Measurements from ENCODE around the gene DPP9. TPM values are rescaled to one million over a fixed set of nuclear protein-coding genes. Genes with fewer than 3 reads are reported as not detected.

Gene DPP9
- polyA plus RNA-seq, 2 of the 4 experiments (the other 2 are of a cell fraction), result 10.1 to 53.5 TPM

DNA sequence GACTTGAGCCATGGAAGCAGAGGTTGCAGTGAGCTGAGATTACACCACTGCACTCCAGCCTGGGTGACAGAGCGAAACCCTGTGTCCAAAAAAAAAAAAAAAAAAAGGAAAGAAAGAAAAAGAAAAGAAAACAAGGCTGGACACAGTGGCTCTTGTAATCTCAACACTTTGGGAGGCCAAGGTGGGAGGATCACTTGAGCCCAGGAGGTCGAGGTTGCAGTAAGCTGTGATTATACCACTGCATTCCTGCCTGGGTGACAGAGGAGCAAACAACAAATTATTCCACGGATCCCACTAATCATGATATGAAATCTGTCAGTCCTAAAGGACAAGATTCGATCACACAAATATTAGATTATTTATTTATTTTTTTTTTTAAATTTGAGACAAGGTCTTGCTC is 50.4 kb downstream of the DPP9 start:
- H3K4me2 ChIP-seq, result no peak overlapping the region
- ATAC-seq (no peak), FAIRE-seq (no peak), DNase-seq (ENCODE audit: low read depth in 1 of 2, low spot score in 1 of 2) (no peak)
- H3K4me3 ChIP-seq, result no peak overlapping the region
- ChIA-PET POLR2A (interaction anchor here (0.6 kb wide), 1 partner anchor 41 kb away, joined by 3 read pairs; no protein-coding TSS in a partner anchor), CTCF (interaction anchor here (0.6 to 1.9 kb wide), 3 partner anchors 37 to 72 kb away, joined by 3 to 5 read pairs (median 3); no protein-coding TSS in a partner anchor)
- TF ChIP-seq ZFP36 (IDR thresholded peaks at IDR 0.05; ENCODE audit: borderline replicate concordance, partially characterized antibody) (no peak), KDM5A (IDR thresholded peaks at IDR 0.05) (no peak)
- TF ChIP-seq, protein P1, sequence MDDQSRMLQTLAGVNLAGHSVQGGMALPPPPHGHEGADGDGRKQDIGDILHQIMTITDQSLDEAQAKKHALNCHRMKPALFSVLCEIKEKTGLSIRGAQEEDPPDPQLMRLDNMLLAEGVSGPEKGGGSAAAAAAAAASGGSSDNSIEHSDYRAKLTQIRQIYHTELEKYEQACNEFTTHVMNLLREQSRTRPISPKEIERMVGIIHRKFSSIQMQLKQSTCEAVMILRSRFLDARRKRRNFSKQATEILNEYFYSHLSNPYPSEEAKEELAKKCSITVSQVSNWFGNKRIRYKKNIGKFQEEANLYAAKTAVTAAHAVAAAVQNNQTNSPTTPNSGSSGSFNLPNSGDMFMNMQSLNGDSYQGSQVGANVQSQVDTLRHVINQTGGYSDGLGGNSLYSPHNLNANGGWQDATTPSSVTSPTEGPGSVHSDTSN (IDR thresholded peaks at IDR 0.05), result no peak
- WGBS (ENCODE audit: missing lambda C conversion rate), result 68% methylated on average over 3 of the region's 4 CpGs
- peak overlapping the region in 1 of 2 experiments; percentile 28; a peak in 1 of 6 replicates for H3K27ac ChIP-seq
- H3K4me1 ChIP-seq, result peaks cover 21% of the 10 kb centered on the region
- no peaks in the 10 kb centered on the region for H3K9me3 ChIP-seq

DNA sequence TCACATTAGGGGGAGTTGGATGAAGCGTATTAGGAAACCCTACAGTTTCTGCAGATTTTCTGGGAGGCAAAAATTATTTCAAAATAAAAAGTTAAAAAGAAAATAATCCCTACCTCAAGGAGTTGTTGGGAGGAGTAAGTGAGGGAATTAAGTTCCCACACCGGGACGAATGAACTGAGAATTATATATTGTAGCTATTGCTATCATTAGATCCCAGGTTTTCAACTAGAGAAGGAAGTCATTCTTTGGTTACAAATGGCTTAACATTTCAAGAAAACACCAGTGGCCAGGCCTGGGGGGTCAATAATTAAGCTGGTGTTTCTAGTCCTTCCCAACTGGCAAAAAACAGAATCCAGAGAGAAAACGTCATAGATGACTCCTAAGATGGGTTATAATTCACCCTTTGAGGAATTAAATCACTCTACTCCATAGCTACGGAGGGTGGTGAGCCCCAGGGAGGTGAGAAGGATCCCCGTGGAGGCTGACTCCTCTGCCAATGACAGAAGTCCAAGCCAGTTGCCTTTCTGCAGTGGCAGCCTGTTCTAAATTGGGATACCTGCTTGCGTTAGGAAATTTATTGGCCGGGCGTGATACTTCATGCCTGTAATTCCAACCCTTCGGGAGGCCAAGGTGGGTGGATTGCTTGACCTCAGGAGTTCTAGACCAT is 52.3 kb downstream of the DPP9 start:
- H3K4me3 ChIP-seq, result no peak overlapping the region
- FAIRE-seq, result no peak
- H3K4me1 ChIP-seq, result peaks cover 21% of the 10 kb centered on the region
- ChIA-PET CTCF (interaction anchor here (1.2 kb wide), 1 partner anchor 36 kb away, joined by 3 read pairs; no protein-coding TSS in a partner anchor), POLR2A (no interaction called here)
- ATAC-seq, result no peak; a peak in 1 of 6 replicates
- TF ChIP-seq JUNB (IDR thresholded peaks at IDR 0.05) (no peak), SMC3 (IDR thresholded peaks at IDR 0.05) (no peak), KDM1A (IDR thresholded peaks at IDR 0.05; ENCODE audit: low read depth) (no peak), TFCP2L1 (CRISPR knock-in tag; IDR thresholded peaks at IDR 0.05) (no peak), PHF8 (IDR thresholded peaks at IDR 0.05; ENCODE audit: borderline replicate concordance, low read depth) (no peak), HOXB5 (CRISPR knock-in tag; IDR thresholded peaks at IDR 0.05) (no peak)
- TF ChIP-seq, protein P2, sequence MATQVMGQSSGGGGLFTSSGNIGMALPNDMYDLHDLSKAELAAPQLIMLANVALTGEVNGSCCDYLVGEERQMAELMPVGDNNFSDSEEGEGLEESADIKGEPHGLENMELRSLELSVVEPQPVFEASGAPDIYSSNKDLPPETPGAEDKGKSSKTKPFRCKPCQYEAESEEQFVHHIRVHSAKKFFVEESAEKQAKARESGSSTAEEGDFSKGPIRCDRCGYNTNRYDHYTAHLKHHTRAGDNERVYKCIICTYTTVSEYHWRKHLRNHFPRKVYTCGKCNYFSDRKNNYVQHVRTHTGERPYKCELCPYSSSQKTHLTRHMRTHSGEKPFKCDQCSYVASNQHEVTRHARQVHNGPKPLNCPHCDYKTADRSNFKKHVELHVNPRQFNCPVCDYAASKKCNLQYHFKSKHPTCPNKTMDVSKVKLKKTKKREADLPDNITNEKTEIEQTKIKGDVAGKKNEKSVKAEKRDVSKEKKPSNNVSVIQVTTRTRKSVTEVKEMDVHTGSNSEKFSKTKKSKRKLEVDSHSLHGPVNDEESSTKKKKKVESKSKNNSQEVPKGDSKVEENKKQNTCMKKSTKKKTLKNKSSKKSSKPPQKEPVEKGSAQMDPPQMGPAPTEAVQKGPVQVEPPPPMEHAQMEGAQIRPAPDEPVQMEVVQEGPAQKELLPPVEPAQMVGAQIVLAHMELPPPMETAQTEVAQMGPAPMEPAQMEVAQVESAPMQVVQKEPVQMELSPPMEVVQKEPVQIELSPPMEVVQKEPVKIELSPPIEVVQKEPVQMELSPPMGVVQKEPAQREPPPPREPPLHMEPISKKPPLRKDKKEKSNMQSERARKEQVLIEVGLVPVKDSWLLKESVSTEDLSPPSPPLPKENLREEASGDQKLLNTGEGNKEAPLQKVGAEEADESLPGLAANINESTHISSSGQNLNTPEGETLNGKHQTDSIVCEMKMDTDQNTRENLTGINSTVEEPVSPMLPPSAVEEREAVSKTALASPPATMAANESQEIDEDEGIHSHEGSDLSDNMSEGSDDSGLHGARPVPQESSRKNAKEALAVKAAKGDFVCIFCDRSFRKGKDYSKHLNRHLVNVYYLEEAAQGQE (IDR thresholded peaks at IDR 0.05), result no peak
- no peaks in the 10 kb centered on the region for H3K9me3 ChIP-seq
- WGBS (ENCODE audit: missing lambda C conversion rate), result 19% methylated on average over 10 of the region's 10 CpGs
- H3K27ac ChIP-seq, result peak overlapping the region; percentile 96 to 100
- peak in 1 of 2 experiments; percentile 37 for DNase-seq (ENCODE audit: low read depth in 1 of 2, low spot score in 1 of 2)
- H3K4me2 ChIP-seq, result peak overlapping the region; percentile 64

DNA sequence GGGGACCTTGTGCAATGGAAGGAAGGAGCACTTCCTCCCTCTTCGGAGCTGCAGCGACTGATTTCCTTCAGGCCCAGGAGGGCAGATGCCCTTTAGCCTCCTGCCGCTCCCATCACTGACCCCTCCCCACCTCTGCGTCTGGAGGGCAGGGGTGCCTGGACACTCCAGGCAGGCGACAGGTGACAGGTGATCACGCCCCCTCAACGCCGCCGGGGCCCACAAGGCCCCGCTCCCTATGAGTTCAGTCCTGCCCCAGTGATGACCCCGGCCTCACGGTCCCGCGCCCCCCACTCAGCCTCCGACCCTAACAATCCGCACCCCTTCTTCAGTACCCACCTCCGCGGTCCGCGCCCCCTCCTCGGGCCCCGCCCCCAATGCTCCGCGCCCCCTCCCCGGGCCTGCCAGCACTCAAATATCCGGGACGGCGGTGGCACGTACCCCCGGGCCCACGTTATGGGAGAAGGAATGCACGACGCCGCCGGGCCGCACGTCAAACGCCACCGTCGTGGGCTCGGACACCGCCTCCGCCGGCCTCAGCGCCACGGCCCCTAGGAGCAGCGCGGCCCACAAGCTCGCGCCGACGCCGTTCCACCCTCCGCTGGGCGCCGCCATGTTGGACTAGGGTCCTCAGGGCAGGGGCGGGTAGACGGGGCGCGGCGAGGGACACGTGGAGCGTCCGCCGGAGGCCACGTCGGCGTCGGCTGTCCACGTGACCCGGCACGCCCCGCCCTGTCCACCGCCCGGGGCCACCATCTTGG is 53.7 kb downstream of the DPP9 start, which contains the start of gene MYDGF:
Gene MYDGF, minus strand, starts transcription at position 620 of the 758 bp plus-strand sequence. Its CDS starts 8 bp downstream, at position 612.
- FAIRE-seq (no peak), ATAC-seq (peak; percentile 95 to 96), DNase-seq (ENCODE audit: low read depth in 1 of 2, low spot score in 1 of 2) (peak; percentile 81 to 89)
- H3K9me3 ChIP-seq, result no peaks in the 10 kb centered on the region
- H3K4me2 ChIP-seq, result peak within 1 kb of the TSS; percentile 99
- WGBS (ENCODE audit: missing lambda C conversion rate), result 0% methylated on average over 2 of the region's 75 CpGs
- POLR2A ChIA-PET, result no interaction called here
- peaks cover 21% of the 10 kb centered on the region for H3K4me1 ChIP-seq
- CTCF ChIA-PET, result no interaction called here
- peak within 1 kb of the TSS; percentile 98 for H3K4me3 ChIP-seq
- H3K27ac ChIP-seq, result peak within 1 kb of the TSS; percentile 96 to 100
- TF ChIP-seq KDM5A (IDR thresholded peaks at IDR 0.05), result peak; percentile 90
- no peak for TF ChIP-seq RFX5 (IDR thresholded peaks at IDR 0.05)
- peak; percentile 67; the same call in 1 of the 2 replicates for TF ChIP-seq PHF8 (IDR thresholded peaks at IDR 0.05; ENCODE audit: borderline replicate concordance, low read depth)
- TF ChIP-seq ZC3H11A (IDR thresholded peaks at IDR 0.05), result no peak
- no peak for TF ChIP-seq HOXA7 (CRISPR knock-in tag; IDR thresholded peaks at IDR 0.05)
- TF ChIP-seq, protein P3, sequence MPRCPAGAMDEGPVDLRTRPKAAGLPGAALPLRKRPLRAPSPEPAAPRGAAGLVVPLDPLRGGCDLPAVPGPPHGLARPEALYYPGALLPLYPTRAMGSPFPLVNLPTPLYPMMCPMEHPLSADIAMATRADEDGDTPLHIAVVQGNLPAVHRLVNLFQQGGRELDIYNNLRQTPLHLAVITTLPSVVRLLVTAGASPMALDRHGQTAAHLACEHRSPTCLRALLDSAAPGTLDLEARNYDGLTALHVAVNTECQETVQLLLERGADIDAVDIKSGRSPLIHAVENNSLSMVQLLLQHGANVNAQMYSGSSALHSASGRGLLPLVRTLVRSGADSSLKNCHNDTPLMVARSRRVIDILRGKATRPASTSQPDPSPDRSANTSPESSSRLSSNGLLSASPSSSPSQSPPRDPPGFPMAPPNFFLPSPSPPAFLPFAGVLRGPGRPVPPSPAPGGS (IDR thresholded peaks at IDR 0.05), result 0 out of 3 replicates have a peak, but pooled peaks have one; percentile 19
- no peak for TF ChIP-seq FOXS1 (CRISPR knock-in tag; IDR thresholded peaks at IDR 0.05)
- TF ChIP-seq JUN (IDR thresholded peaks at IDR 0.05), result peak in 1 of 2 experiments; percentile 72; a peak in 3 of 5 replicates
- TF ChIP-seq POLR2AphosphoS2 (conservative IDR thresholded peaks at IDR 0.05; ENCODE audit: low read length), result no peak
- no peak for TF ChIP-seq CEBPB (IDR thresholded peaks at IDR 0.05)
- TF ChIP-seq ZNF302 (CRISPR knock-in tag; IDR thresholded peaks at IDR 0.05), result no peak
- TF ChIP-seq NPAS2 (CRISPR knock-in tag; IDR thresholded peaks at IDR 0.05; ENCODE audit: borderline replicate concordance), result peak; percentile 45; the same call in 1 of the 2 replicates
- TF ChIP-seq, protein P4, sequence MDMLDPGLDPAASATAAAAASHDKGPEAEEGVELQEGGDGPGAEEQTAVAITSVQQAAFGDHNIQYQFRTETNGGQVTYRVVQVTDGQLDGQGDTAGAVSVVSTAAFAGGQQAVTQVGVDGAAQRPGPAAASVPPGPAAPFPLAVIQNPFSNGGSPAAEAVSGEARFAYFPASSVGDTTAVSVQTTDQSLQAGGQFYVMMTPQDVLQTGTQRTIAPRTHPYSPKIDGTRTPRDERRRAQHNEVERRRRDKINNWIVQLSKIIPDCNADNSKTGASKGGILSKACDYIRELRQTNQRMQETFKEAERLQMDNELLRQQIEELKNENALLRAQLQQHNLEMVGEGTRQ (IDR thresholded peaks at IDR 0.05), result peak; percentile 95
- no peak for TF ChIP-seq JUNB (IDR thresholded peaks at IDR 0.05)
- TF ChIP-seq NFE2L2 (conservative IDR thresholded peaks at IDR 0.05; ENCODE audit: low read length), result no peak
- peak; percentile 80 for TF ChIP-seq POLR2A (IDR thresholded peaks at IDR 0.05; ENCODE audit: low read length)
- TF ChIP-seq, protein P5, sequence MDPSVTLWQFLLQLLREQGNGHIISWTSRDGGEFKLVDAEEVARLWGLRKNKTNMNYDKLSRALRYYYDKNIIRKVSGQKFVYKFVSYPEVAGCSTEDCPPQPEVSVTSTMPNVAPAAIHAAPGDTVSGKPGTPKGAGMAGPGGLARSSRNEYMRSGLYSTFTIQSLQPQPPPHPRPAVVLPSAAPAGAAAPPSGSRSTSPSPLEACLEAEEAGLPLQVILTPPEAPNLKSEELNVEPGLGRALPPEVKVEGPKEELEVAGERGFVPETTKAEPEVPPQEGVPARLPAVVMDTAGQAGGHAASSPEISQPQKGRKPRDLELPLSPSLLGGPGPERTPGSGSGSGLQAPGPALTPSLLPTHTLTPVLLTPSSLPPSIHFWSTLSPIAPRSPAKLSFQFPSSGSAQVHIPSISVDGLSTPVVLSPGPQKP (IDR thresholded peaks at IDR 0.05; ENCODE audit: low read depth, low read length), result no peak

All from A549 (cell line).